GM18519 (cell line): ENCODE results near the gene CLCNKA.
"Not testable (repeated sequence)": the region's sequence is repeated elsewhere in the genome, so short reads cannot be mapped to it uniquely, and the experiment has no call there.

Source experiments
- ATAC-seq: cut with Tn5 transposase; IDR thresholded peaks from one replicate; pipeline ENCODE4 v1.9.1; 2021; ENCODE audit warnings: mild to moderate bottlenecking, moderate library complexity; ENCODE audit not compliant: unreplicated experiment, low FRiP score

CLCNKA gene

DNA sequence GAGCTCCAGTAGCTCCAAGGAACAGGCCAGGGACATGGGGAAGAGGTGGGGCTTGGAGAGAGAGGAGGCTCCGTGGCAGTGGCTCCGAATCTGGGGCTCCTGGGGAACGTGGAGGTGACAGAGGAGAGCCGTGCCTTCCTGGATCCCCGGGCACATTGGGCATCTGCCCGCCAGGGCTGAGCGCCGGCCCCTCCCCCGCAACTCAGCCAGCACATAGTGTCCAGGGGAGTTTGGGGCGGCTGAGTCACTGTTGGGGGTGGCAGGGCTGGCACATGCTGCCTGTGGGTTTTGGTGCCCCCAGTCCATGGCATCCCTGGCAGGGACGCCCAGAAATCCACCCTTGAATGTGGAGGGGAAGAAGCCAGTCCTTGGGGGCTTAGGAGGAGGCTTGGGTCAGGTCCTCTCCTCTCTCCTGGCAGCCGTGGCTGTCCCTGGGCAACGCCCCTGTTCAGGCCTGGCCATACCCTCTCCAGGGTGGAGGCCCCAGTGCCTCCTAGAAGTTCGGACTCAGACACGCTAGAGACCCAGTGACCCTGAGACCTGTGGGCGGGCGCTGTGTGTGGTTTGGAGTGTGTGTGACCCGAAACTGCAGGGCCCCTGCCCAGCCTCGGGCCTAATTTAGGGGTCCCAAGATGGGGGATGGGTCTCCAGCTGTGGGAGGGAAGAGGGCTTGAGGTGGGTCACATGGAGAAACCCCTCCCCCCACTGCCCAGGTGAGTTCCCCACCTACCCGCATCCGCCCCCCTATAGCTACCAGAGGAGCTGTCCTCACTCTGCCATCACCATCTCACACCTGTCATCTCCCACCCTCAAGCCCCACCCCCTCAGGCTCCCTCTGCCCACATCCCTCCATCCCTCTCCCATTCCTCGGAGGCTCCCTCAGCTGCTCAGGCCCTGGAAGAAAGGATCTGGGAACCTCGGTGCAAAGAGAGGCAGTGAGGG, 5.6 kb upstream of the CLCNKA start:
- no peak for ATAC-seq

DNA sequence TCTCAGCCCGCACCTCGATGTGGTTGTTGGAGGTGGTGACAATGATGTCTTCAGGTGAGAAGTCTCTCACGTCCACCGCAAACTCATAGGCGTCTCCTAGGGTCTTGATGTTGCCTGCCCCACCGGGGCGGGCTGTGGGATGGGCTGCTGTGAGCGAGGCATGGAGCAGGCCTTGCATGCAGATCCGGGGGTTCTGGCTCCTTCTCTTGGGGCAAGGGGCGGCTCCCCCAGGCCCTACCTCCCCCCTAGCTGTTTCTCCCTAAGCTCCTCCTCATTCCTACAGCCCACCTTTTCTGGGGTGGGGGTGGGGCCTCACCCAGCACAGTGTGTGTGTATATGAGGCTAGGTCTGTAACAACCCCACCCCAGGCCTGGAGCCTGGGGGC, 4.8 kb upstream of the CLCNKA start:
- ATAC-seq: no peak

DNA sequence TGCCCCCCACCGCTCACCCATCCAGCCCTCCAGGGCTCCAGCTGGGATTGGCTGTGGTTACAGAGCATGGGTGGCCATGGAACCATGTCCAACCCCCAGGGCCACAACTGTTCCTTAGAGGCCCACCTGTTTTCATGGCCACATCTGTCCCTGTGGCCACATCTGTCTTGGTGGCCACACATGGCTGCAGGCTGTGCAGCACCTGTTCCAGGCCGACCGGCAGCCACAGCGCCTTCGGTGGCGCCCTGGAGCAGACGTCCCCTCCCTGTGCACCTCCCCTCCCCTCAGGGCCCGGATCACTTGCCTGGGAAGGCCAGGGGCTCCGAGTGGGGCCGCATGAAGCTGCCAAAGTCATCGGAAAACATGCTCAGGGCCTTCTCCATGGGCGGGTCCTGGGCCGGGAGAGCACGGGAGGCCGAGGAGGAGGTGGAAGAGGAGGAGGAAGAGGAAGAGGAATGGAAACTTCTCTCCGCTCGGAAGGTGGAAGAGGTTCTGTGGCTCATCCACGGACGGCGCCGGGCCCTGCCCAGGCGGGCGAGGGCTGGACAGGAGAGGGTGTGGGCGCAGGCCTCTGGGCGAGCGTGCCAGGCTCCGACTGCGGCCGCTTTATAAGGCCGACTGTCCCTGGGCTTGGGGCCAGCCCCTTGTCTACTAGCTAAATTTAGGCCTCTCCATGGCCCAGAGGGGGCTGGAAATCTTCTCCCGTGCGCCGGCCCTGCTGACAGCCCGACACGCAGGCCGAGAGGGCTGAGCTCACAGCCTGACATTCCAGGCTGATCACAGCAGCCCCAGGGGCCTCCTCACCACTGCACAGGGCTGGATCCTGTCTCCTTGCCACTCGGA, 4.2 kb upstream of the CLCNKA start, which contains the start of gene HSPB7:
TSS of gene HSPB7 (minus strand) at position 583 of the 843 bp plus-strand sequence. CDS start at position 503, 80 bp downstream.
- ATAC-seq: no peak

DNA sequence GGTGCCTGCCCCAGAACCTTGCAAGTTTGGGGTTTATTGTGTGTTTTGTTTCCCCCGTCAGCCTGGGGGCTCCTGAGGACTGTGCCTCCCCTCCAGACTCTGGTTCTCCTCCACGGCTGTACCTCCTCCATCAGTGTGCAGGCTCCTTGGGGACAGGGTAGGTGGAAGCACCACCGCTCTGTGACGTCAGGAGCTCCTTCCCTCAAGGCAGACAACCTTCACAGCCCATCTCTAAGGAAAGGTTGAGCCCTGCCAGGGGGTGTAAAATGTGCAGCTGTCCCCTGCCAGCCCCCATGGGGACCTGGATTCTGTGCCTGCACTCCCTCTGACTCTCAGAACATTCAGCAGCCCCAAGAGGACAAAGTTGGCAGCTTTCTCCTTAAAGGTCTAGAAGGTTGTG, 3.5 kb upstream of the CLCNKA start:
- no peak for ATAC-seq

DNA sequence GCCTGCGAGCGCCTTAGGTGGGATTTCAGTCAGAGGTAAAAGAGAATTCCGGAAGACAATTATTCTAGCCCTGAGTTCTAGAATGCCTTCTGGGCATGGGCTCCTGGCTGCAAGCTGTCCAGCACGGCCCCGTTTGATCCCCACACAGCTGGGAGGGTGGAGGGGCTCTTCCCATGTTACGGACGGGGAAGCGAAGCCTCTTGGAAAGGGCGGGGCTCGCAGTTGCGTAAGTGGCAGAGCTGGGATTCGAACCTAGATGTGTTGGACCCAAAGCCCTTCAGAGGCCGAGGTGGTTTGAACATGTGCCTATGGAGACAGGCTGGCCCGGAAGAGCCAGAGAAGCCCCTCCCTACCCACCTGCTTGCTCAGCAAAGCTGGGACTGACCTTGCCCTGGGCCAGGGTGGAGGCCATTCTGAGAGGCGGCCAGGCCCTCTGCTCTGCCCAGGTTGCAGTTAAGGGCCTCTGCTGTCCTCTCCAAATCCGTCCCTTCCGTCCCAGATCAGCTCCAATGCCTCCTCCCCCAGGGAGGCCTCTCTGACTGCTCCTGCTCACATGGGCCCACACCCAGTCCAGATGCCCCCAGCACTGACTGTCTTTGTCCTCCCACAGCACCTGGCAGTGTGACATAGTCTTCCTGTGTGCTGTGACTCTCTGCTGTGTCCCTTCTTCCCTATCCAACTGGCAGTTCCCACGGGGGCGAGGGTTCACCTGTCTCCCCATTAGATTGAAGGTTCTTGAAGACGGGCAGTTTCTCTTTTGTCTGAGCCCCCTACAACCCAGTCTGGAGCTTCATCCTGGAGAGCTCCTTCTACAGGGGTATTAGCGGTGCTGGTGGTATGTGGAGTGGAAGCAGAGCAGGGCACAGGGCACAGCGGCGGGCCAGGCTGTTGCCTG, 2.8 kb upstream of the CLCNKA start:
- ATAC-seq: no peak

DNA sequence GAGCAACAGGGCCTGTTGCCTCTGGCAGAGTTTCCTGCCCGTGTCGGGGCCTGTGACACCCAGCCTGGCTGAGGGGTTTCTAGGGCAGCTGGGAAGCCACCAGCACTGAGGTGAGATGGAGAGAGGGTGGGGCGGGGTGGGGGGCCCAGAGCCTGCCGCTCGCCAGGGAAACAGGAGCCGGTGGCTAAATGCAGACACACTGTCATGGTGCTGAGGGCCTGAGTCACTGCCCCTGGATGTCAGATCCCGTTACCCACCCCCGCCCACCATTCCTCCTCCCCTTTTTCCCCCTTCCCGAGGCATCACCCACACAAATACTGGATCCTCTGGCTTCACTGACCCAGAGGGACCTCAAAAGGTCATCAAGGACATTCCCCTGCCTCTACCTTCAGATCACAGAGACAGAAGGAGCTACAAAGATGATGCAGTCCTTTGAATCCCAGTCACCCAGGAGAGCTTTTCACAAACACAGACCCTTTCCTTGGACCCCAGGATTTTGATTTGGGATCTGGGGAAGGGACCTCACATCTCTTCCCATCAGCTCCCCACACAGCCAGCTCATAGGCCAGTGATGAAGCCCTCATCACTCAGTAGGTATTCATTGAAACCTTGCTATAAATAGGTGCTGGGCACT, 2.1 kb upstream of the CLCNKA start:
- ATAC-seq: no peak

DNA sequence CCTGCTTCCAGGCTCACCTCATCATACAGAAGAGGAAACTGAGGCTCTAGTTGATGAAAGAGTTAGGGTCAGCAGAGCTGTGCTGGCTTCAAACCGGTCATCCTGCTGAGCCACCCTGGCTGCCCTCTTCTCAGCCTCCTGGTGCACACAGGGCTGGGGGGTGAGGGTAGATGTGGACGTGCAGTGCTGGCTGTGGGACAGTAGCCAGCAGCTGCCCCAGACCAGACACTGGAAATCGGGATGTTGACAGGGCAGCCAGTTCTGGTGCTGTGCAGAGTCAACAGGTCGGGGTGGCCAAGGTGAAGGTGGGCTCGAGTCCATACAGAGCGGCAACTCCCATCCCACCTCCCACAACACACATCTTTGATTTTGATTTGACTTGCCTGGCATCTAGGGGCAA, 1.5 kb upstream of the CLCNKA start:
- ATAC-seq: no peak

DNA sequence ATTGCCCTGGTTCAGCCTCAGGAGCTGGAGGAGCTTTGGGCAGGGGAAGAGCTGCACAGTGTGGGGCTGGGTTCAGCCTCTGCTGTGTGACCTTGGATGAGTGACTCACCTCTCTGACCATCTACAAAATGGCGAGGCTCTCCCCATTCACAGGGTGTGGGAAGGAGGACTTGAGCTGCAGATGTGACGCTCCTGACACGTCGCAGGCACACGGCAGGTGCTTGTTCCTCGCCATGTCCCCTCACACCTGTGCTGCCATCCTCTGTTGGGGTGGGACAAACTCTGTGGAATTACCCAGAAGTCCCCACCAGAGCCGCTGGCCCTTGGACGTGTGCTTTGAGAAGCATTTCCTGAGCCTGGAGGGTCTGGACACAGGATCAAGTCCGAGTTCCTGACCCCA, 958 bp upstream of the CLCNKA start:
- ATAC-seq: not testable (repeated sequence)

DNA sequence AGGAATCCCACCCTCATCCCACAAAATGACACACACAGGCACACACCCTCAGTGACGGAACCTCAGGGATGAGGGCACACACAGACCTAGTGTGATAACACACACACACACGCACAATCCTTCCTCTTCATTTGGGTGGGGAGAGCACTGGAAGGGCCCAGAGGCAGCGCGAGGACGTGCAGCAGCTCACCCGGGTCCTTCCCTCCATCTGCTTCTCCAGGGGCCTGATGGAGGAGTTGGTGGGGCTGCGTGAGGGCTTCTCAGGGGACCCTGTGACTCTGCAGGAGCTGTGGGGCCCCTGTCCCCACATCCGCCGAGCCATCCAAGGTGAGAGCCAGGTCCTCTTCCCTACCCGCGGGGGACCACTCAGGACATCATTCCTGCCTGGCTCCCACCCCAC, 557 bp downstream of the CLCNKA start:
- ATAC-seq: no peak

DNA sequence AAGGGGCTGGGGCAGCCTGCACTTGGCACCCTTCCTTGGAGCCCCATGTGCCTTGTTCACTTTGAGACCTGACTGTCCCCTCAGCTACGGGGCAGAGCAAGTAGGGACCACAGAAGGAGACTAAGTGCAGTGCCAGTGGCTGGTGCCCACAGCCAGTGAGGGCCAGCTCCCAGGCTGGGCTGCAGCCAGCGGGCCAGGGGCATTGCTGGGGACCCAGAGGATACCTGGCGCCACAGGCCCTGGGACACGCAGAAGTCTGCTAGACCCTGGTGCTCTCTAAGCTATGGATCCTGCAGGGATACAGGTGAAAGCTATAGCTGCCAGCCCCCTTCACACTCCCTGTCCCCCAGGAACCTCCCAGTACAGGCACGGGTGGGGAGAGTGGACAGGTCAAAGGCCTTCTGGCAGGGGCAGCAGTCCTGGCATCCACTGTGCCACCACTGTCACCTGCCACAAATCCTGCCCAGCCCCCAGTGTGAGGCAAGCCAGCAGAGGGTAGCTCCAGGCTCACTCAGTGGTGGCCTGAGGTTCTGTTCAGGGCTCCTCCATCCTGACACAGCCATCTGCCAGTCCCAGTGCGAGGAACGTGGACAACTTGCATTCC, 1.3 kb downstream of the CLCNKA start:
- ATAC-seq: no peak

DNA sequence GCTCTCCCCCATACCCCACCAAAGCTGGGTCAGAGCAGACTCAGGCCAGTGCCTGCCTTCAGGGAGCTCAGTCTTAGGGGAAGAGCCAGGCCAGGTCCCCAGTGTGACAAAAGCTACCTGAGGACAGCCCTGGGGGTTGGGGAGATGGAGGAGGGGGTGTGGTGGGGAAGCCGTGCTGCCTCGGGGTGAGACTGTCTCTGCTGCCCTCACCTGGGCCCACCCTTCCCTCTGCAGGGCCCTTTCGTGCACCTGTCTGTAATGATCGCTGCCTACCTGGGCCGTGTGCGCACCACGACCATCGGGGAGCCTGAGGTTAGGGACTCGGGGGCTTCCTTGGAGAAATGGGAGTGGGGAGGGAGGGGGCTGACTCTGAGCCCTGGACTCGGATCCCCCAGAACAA, 4.5 kb downstream of the CLCNKA start:
- not testable (repeated sequence) for ATAC-seq

DNA sequence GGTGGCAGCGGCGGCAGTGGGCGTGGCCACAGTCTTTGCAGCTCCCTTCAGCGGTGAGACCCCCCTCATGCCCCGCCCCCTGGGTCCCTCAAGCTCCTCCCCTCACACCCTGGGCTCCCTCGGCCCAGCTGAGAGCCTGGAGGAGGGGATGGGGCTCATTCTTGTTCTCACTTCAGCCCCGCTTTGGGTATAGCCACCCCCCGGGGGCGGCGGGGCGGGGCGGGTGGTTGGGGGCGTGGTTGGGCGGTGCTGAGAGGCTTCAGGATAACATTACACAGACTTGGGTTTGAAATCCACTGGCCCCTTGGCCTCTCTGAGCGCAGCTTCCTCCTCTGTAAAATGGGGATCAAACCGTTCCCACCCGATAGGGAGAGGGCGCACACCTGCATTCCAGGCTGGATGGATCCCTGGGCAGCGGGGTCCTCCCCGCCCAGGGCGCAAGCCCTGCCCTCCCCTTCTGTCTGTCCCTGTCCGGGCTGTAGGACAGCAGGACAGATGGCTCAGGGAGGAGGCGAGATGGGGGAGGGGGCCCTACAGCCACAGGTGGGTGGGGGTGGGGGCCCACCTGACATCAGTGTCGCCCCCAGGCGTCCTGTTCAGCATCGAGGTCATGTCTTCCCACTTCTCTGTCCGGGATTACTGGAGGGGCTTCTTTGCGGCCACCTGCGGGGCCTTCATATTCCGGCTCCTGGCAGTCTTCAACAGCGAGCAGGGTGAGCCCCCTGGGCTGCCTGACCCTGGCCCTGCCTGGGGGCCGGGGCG, 5.1 kb downstream of the CLCNKA start:
- no peak for ATAC-seq

DNA sequence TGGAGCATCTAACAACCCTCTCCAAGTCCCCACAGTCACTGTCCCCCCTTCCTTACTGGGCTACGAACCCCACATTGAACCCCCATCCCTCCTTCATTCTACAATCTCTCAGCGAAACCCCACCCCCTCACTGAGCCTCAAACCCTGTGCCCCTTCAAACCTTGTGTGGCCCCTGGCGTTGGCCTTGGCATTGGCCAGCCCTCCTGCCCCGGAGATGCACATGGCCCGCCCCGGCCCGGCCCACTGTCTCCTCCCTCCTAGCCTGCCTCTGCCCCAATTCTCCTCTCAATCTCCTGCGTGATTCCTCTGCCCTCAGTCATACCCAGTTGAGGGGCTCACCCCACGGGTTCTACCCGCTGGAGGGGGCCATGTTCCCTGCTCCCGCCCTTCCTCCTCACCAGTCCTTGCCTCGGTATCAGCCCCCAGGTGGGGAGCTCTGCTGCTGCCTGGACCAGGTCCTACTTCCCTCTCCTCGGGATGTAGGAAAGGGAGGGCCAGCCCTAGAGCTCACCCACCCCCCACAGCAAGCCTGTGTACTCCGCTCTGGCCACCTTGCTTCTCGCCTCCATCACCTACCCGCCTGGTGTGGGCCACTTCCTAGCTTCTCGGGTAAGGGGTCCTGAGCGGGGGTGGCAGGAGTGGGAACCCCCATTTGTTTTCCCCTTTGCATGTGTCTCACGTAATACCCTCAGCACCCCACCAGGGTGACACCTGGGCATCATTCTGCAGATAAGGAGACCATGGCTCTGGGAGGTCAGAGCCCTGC, 6.6 kb downstream of the CLCNKA start:
- ATAC-seq: no peak

DNA sequence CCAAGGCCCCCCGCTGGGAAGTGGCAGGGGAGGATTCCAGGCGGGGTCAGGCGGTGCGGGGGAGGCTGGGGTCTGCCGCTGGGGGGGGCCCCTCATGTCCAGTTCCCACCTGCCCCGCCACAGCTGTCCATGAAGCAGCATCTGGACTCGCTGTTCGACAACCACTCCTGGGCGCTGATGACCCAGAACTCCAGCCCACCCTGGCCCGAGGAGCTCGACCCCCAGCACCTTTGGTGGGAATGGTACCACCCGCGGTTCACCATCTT, 7.1 kb downstream of the CLCNKA start:
- ATAC-seq: not testable (repeated sequence)

DNA sequence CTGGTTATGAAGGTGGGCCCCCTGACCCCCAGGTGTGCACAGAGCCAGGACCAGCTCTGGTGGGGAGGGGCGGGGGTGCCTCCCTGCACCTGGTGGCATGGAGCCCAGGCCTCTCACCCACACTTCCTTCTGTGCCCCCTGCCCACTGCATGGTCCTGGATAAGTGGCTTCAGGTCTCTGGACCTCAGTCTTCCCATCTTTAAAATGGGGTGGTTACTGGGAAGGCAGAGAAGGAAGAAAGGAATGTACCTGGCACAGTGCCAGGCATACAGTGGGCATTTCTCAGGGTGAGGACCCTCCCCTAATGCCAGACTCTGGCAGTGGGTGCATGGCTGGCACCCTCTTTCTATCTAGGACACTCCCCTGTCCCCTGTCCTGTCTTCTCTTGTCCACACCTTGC, 7.5 kb downstream of the CLCNKA start:
- no peak for ATAC-seq

DNA sequence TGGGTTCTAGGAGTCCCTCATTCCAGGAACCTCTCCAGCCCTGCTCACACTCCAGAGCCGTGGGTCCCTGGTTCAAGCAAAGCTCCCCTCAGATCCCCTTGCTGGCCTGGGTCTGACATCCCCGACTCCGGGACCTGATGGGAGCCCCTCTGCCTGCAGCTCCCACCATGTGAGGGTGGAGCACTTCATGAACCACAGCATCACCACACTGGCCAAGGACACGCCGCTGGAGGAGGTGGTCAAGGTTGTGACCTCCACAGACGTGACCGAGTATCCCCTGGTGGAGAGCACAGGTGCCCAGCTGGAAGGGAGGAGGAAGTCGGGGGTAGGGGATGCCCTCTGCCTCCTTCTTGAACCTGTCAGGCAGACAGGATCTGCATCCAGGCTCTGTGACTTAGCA, 9.7 kb downstream of the CLCNKA start:
- no peak for ATAC-seq

DNA sequence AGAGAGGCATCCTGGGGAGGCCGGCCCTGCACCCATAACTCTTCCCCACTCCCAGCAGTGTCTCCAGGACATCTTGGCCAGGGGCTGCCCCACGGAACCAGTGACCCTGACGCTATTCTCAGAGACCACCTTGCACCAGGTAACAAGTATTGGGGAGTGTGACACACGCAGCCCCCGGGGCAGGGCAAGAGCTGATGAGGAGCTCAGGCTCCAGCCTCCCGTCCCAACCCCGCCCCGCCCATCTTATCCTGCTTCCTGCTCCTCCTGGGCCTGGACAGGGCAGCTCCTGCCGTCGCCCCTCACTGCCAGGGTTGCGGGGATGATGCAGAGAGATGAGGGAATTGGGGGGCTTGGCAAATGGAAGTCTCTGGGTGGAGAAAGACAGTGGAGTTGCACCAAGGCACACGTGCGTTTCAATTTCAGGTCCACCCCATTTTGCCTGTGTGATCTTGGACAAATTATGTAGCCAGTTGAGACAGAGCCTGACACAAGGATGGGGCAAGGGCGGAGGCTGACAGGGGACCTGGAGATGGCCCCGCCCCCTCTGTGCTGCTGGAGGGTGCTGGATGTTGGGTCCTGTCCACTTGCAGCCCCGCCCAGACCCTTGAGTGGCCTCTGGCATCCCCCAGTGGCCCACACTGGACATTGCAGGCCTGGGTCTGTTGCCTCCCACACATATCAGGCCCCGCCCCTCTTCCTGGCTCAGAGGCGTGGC, 10.7 kb downstream of the CLCNKA start:
- no peak for ATAC-seq
